ENCODE data around the gene NANOS3.
A peak's percentile ranks its signal among the peaks of the same experiment; 100 is the strongest.
"Not testable (repeated sequence)": the region's sequence is repeated elsewhere in the genome, so short reads cannot be mapped to it uniquely, and the experiment has no call there.

Gene NANOS3

GRCh38 chr19:13843104-13843921, 33.6 kb upstream of the NANOS3 start:
- no peak for DNase-seq (ENCODE audit: low read depth in 1 of 2, low spot score in 1 of 2)

DNA sequence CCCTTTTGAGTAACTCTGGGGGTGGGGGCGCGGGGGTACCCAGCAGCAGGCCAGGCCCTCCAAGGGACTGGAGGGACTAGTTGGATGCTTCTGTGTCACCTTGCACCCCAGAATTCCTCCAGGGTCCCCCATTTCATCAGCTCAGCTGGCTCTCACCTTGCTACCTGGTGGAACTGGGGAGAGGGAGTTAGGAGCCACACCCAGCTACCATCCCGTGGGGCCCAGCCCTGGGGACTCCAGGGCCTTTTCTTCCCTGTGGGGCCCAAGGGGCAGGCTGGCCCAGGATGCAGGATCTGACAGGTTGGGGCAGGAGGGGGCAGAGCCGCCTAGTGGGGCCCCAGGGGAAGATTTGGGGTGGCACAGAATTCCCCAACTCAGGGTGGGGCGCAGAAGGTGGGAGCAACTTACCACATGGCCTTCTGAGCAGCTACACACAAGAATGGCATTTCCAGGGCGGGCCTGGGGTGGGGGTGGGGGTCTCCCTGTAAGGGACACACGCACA, 32.8 kb upstream of the NANOS3 start:
- DNase-seq (ENCODE audit: low read depth in 1 of 2, low spot score in 1 of 2): no peak

DNA sequence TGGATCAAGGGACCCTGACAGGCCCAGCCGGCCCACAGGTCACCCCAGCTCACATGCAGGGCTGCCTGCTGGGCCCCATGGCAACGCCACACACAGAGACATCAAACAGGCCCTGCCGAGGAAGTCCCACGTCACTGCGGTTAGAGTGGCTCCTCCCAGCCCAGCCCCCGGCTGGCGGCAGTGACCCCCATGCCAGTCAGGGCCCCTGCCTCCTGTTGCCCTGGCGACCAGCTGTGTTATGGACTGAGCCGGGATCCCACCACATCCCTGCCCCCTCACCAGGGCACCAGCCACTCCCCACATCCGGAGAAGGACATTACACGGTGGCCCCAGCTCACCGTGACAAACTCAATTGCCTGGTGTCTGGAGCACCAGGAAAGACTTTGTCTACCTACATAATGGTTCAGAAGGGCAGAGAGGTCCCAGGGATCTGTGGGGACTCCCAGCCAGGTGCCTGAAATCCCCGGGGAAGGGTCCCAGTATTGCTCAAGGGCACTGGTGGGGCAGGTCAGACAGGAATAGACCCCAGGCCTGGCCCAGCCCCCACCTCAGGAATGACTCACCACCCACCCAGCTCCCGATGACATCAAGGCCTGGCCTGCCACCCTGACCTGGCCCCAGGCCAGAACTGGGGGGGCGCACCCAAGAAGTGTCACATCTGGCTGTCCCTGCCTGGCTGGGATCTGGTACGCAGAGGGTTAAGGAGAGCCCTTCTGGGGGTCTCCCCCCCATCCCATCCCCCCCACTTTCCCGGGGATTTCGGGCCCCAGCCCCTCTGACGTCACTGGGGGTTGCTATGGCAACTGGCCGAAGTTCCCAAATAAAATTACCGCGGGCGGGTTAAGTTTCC, 30.2 kb upstream of the NANOS3 start:
- DNase-seq (ENCODE audit: low read depth in 1 of 2, low spot score in 1 of 2): peak; percentile 75 to 93

GRCh38 chr19:13847407-13848339, 29.3 kb upstream of the NANOS3 start:
- peak; percentile 56 to 76 for DNase-seq (ENCODE audit: low read depth in 1 of 2, low spot score in 1 of 2)

GRCh38 chr19:13848340-13848677, 28.6 kb upstream of the NANOS3 start:
- DNase-seq (ENCODE audit: low read depth in 1 of 2, low spot score in 1 of 2): no peak

- DNase-seq (ENCODE audit: low read depth in 1 of 2, low spot score in 1 of 2): no peak
Measured at GRCh38 chr19:13848798-13849676, 27.9 kb upstream of the NANOS3 start.

- DNase-seq (ENCODE audit: low read depth in 1 of 2, low spot score in 1 of 2): peak in 1 of 2 donors; percentile 54
Measured at GRCh38 chr19:13849991-13850909, 26.7 kb upstream of the NANOS3 start.

DNA sequence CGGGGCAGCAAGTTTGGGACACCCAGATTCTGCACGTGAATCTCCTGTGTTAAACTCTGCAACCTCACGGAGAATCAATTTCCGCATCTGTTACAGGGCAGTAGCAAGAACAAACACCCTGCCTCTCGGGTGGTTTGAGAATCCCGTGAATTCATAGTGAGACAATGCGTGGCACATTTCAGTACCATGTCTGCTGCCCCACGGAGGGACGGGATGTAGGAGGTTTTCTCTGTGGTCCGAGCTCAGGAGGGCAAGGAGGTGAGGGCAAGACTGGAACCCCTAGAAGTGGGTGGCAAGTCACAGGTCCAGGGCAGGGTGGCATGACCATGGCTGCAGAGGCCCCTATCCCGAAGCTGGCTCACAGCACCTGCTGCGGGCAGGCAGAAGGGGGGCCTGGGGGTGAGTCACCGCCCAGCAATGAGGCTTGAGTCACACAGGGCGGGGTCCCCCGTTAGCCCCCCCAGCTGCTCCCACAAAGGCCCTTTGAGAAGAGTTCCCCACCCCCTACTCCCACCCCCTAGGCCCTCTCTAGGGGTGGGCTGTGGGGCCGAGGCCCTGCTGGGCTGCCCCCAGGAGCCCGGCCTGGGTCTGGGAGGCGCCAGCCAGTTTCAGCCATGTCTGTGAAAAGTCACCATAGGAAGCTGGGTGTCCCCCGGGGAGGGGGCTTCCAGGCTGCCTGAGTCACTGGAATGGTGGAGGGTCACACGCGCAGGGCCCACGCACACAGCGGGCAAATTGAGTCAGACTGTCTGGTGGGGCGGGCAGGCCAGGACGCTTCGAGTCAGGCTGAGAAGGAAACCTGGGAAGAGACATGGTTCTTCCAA, 25.8 kb upstream of the NANOS3 start:
- peak in 1 of 2 donors; percentile 53 for DNase-seq (ENCODE audit: low read depth in 1 of 2, low spot score in 1 of 2)

DNA sequence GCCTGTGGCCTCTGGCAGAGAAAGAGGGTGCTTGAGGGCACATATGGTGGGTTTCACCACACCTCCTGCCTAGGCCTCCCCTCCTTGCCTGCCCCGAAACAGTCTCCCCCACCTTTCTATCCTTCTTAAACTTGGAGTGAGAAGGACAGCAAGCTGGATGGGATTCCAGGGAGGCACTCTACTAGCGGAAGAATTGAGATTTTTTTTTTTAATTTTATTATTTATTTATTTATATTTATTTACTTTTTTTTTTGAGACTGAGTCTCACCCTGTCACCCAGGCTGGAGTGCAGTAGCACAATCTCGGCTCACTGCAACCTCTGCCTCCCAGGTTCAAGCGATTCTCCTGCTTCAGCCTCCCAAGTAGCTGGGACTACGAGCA, 25.2 kb upstream of the NANOS3 start:
- not testable (repeated sequence) for DNase-seq (ENCODE audit: low read depth in 1 of 2, low spot score in 1 of 2)

- not testable (repeated sequence) for DNase-seq (ENCODE audit: low read depth in 1 of 2, low spot score in 1 of 2)
Measured at GRCh38 chr19:13852171-13852707, 24.7 kb upstream of the NANOS3 start.

- no peak for DNase-seq (ENCODE audit: low read depth in 1 of 2, low spot score in 1 of 2)
Measured at GRCh38 chr19:13856497-13856896, 20.4 kb upstream of the NANOS3 start.

GRCh38 chr19:13859361-13859880, 17.5 kb upstream of the NANOS3 start:
- no peak for DNase-seq (ENCODE audit: low read depth in 1 of 2, low spot score in 1 of 2)

GRCh38 chr19:13860679-13861391, 16.1 kb upstream of the NANOS3 start:
- DNase-seq (ENCODE audit: low read depth in 1 of 2, low spot score in 1 of 2): no peak

- DNase-seq (ENCODE audit: low read depth in 1 of 2, low spot score in 1 of 2): no peak
Measured at GRCh38 chr19:13861392-13861713, 15.6 kb upstream of the NANOS3 start.

- DNase-seq (ENCODE audit: low read depth in 1 of 2, low spot score in 1 of 2): peak; percentile 78 to 80
Measured at GRCh38 chr19:13861714-13862531, 15.0 kb upstream of the NANOS3 start.

GRCh38 chr19:13864046-13864666, 12.8 kb upstream of the NANOS3 start:
- DNase-seq (ENCODE audit: low read depth in 1 of 2, low spot score in 1 of 2): no peak
